DMS153 (cell line): ENCODE results near the gene TASOR.

Source experiments
- DNase-seq: peaks from one replicate; lab custom pipeline; 2025; lab: John Stamatoyannopoulos, UW

Gene TASOR

DNA sequence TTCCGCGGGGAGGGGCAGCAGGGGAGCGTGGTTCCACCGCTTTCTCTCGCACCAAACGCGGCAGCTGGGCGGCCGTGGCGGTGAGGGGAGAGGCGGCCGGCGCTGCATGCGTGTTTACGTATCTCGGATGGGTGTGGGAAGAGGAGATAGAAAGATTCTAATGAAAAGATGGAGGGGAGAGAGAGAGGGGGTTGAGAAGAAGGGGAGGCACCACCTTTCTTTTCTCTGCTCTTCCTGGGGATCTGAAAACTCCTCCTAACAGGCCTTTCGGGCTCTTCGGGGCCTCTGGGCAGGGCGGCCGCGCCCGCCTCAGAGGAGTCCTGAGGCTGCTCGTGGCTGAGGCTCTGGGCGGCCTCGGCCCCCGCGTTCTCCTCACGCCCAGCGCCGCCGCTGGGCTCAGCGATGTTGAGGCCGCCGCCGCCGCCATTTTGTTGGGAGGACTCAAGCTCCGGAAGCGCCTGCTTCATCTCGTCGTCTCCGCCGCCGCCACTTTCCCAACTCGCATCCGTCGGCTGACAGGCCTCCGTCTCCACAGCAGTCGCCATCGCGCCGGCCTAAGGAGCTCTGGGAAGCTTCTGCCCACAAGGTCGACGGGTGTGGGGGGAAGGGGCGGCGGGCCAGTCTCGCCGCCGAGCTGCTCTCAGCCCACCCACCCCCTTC is 473 bp downstream of the TASOR start:
- peak; percentile 15 for DNase-seq

DNA sequence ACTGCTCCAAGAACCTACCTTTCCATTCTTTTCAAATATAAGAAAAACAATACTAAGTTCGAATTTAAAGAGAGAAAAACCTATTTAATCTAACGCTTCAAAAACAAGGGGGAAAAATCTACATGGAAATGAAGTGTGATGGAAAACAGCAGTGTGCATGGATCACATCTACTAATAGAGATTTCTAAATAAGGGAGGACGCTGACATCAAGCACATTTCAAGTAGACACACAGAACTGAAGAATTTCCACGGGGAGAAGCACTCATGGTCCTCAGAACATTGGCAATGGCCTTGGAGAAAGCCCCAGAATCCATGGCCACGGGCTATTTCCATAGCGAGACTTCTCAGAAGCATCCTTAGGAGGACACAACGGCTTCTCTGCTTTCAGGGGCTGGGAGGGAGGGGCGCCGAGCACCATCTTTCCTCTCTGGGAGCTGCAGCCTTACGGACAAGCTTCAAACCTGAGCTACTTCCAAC is 1.0 kb downstream of the TASOR start:
- no peak for DNase-seq

DNA sequence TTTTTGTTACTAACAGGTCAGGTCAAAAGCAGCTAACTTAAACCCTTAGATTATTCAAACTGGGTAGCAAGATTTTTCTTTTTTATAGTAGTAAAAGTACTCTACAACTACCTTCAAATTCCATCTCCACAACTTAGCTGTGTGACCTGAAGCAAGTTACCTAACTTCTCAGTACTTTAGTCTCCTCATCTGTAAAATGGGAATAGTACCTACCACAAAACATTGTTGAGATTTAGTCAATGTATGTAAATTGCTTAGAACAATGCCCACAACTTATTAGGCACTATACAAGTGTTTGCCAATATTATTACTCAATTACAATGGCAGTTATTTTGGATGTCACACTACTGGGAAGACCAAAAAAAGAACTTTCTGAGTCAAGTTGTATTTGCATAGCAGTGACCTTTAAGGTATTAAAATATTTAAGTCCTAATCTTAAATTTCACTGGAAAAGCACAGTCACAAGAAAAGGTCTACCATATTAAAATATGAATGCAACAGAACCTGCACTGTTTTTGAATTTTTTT is 2.9 kb downstream of the TASOR start:
- no peak for DNase-seq

GRCh38 chr3:56677286-56677685 is 5.8 kb downstream of the TASOR start:
- no peak for DNase-seq

- no peak for DNase-seq
Measured at GRCh38 chr3:56673781-56674457, 9.1 kb downstream of the TASOR start.

- no peak for DNase-seq
Measured at GRCh38 chr3:56667973-56668579, 15.0 kb downstream of the TASOR start.

DNA sequence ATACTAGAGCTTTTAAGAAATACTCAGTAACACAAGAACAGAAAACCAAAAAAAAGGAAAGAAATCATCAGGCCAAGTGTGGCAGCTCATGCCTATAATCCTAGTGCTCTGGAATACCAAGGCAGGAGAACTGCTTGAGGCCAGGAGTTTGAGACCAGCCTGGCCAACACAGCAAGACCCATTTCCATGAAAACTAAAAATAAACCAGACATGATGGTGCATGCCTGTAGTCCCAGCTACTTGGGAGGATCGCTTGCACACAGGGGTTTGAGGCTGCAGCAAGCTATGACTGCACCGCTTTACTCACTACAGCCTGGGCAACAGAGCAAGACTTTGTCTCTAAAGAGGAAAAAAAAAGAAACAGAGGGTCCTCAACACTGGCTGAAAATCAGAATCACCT is 18.2 kb downstream of the TASOR start:
- DNase-seq = no peak

DNA sequence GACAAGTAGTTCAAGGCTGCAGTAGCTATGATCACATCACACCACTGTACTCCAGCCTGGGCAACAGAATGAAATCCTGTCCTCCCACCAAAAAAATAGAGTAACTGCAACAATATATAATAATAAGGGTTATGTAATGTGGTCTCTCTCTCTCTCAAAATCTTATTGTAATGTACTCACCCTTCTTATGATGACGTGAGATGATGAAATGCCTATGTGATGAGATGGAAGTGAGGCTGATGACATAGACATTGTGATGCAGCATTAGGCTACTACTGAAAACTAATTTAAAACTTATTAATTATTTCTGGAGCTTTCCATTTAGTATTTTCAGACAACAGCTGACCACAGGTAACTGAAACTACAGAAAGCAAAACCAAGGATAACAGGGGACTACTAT is 27.4 kb downstream of the TASOR start:
- DNase-seq = no peak

GRCh38 chr3:56654460-56654859 is 28.6 kb downstream of the TASOR start:
- no peak for DNase-seq

- no peak for DNase-seq
Measured at GRCh38 chr3:56645407-56645806, 37.7 kb downstream of the TASOR start.

- no peak for DNase-seq
Measured at GRCh38 chr3:56633602-56634535, 49.2 kb downstream of the TASOR start.
